Progenitor cell of endocrine pancreas (in vitro differentiated cells): Measurements from ENCODE around the gene PEX14. TPM values are rescaled to one million over a fixed set of nuclear protein-coding genes. Genes with fewer than 3 reads are reported as not detected.

Source experiments
- DNase-seq: peaks from one replicate; pipeline ENCODE4 v3.0.0; 2021; ENCODE audit warnings: low spot score; ENCODE audit not compliant: unreplicated experiment
- H3K27ac Mint-ChIP-seq: 2 replicates; pipeline ENCODE4 v1.8.0; 2021; ENCODE audit warnings: mild to moderate bottlenecking, moderate library complexity, mixed read lengths
- H3K27me3 Mint-ChIP-seq: 2 replicates; pipeline ENCODE4 v1.8.0; 2021; ENCODE audit warnings: mixed read lengths
- H3K36me3 Mint-ChIP-seq: 2 replicates; pipeline ENCODE4 v1.8.0; 2022; ENCODE audit warnings: mixed read lengths; ENCODE audit not compliant: insufficient read depth
- H3K4me1 Mint-ChIP-seq: 2 replicates; pipeline ENCODE4 v1.8.0; 2021; ENCODE audit warnings: low read depth, mixed read lengths
- H3K4me3 Mint-ChIP-seq: 2 replicates; pipeline ENCODE4 v1.8.0; 2021; ENCODE audit warnings: low read depth, mild to moderate bottlenecking, moderate library complexity, mixed read lengths
- H3K9me3 Mint-ChIP-seq: 2 replicates; pipeline ENCODE4 v1.8.0; 2021; ENCODE audit warnings: low read depth, mixed read lengths
- CTCF ChIP-seq: fragments of 200-600 bp; sonication (generic); IDR thresholded peaks from one replicate; pipeline ENCODE4 v1.5.0; 2021; ENCODE audit warnings: antibody characterized with exemption, mild to moderate bottlenecking; ENCODE audit not compliant: unreplicated experiment
- total RNA-seq: library from RNA; stranded (reverse); gene quantifications from 2 replicates; pipeline ENCODE4 v1.2.1, GENCODE V29; 2021

PEX14 gene
- total RNA-seq, 1 donor from 2014 or later, result 27.8 TPM

- peaks cover 6% of the 10 kb centered on the region for H3K4me1 Mint-ChIP-seq
- H3K27me3 Mint-ChIP-seq, result no peaks in the 10 kb centered on the region
- no peak overlapping the region for H3K4me3 Mint-ChIP-seq
- H3K9me3 Mint-ChIP-seq, result peaks cover 4% of the 10 kb centered on the region
- DNase-seq, result no peak
- no peak overlapping the region for H3K27ac Mint-ChIP-seq
- peaks cover 10% of the 10 kb centered on the region for H3K36me3 Mint-ChIP-seq
- TF ChIP-seq CTCF, result no peak
Observed at GRCh38 chr1:10578070-10578469, 103.3 kb downstream of the PEX14 start.

- no peak for TF ChIP-seq CTCF
- Mint-ChIP-seq H3K36me3 (peaks cover 21% of the 10 kb centered on the region), H3K27me3 (no peaks in the 10 kb centered on the region), H3K27ac (no peak overlapping the region), H3K9me3 (peaks cover 16% of the 10 kb centered on the region), H3K4me3 (no peak overlapping the region), H3K4me1 (peaks cover under 1% of the 10 kb centered on the region)
- DNase-seq, result no peak
Observed at GRCh38 chr1:10583641-10584040, 108.9 kb downstream of the PEX14 start.

GRCh38 chr1:10585242-10585641, 110.5 kb downstream of the PEX14 start:
- no peak for DNase-seq
- Mint-ChIP-seq H3K36me3 (peaks cover 21% of the 10 kb centered on the region), H3K4me1 (no peaks in the 10 kb centered on the region), H3K4me3 (no peak overlapping the region), H3K27ac (no peak overlapping the region), H3K27me3 (no peaks in the 10 kb centered on the region), H3K9me3 (peaks cover 16% of the 10 kb centered on the region)
- no peak for TF ChIP-seq CTCF

- Mint-ChIP-seq H3K27me3 (no peaks in the 10 kb centered on the region), H3K36me3 (peaks cover 19% of the 10 kb centered on the region), H3K27ac (no peak overlapping the region), H3K4me1 (peaks cover 2% of the 10 kb centered on the region), H3K4me3 (no peak overlapping the region), H3K9me3 (peaks cover 16% of the 10 kb centered on the region)
- no peak for DNase-seq
- TF ChIP-seq CTCF, result no peak
Observed at GRCh38 chr1:10586125-10586524, 111.4 kb downstream of the PEX14 start.

- no peak overlapping the region for H3K27ac Mint-ChIP-seq
- no peaks in the 10 kb centered on the region for H3K27me3 Mint-ChIP-seq
- H3K4me3 Mint-ChIP-seq, result no peak overlapping the region
- H3K9me3 Mint-ChIP-seq, result peaks cover 11% of the 10 kb centered on the region
- H3K4me1 Mint-ChIP-seq, result peaks cover 20% of the 10 kb centered on the region
- TF ChIP-seq CTCF, result no peak
- H3K36me3 Mint-ChIP-seq, result peaks cover 14% of the 10 kb centered on the region
- DNase-seq, result no peak
Observed at GRCh38 chr1:10588640-10589039, 113.9 kb downstream of the PEX14 start.
